Measurements from ENCODE around the gene WWOX.

WWOX gene

GRCh38 chr16:78900966-78901365 is 801.5 kb downstream of the WWOX start:
- DNase-seq (ENCODE audit: extremely low read depth, low read depth): no peak
- TF ChIP-seq, protein P1, sequence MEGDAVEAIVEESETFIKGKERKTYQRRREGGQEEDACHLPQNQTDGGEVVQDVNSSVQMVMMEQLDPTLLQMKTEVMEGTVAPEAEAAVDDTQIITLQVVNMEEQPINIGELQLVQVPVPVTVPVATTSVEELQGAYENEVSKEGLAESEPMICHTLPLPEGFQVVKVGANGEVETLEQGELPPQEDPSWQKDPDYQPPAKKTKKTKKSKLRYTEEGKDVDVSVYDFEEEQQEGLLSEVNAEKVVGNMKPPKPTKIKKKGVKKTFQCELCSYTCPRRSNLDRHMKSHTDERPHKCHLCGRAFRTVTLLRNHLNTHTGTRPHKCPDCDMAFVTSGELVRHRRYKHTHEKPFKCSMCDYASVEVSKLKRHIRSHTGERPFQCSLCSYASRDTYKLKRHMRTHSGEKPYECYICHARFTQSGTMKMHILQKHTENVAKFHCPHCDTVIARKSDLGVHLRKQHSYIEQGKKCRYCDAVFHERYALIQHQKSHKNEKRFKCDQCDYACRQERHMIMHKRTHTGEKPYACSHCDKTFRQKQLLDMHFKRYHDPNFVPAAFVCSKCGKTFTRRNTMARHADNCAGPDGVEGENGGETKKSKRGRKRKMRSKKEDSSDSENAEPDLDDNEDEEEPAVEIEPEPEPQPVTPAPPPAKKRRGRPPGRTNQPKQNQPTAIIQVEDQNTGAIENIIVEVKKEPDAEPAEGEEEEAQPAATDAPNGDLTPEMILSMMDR (IDR thresholded peaks at IDR 0.05; ENCODE audit: low read depth, low read length): no peak

GRCh38 chr16:78902321-78902720 is 802.9 kb downstream of the WWOX start:
- TF ChIP-seq, protein P1 (IDR thresholded peaks at IDR 0.05; ENCODE audit: low read depth, low read length): no peak
- no peak for DNase-seq (ENCODE audit: extremely low read depth, low read depth)

DNA sequence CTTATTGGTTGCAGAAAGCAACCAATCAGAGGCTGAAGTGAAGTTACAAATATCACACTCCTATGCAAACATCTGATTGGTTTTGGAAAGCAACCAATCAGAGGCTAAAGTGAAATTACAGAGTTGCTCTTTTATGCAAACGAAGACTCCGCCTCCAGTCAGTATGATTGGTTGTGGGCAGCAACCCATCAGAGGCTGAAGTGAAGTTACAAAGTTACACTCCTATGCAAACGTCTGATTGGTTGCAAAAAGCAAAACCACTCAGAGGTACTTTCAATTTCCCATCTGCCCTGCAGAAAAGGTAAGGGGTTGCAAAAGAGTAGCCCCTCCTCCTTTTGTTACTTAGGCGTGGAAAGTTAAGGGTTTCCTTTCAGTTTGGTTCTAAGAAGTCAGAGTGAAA is 803.8 kb downstream of the WWOX start:
- no peak for DNase-seq (ENCODE audit: extremely low read depth, low read depth)
- TF ChIP-seq, protein P1 (IDR thresholded peaks at IDR 0.05; ENCODE audit: low read depth, low read length): no peak

DNA sequence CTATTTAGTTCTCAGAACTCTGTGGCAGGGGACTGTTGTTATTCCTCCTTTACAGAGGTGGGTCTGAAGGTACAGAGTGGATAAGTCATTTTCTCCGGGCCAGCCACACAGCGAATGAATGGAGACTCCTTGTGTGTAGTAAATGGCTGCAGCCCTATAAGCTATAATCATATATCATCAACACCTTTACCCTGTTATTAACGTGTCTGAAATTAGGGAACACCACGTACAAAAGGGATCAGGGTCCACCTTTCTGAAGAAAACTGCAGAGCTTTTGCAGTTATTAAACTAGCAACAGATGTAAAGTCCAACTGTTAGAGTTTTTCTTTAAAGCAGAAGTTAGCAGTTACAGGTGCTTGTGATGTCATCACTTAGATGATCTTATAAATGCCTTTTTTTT is 804.4 kb downstream of the WWOX start:
- DNase-seq (ENCODE audit: extremely low read depth, low read depth): no peak
- TF ChIP-seq, protein P1 (IDR thresholded peaks at IDR 0.05; ENCODE audit: low read depth, low read length): no peak

DNA sequence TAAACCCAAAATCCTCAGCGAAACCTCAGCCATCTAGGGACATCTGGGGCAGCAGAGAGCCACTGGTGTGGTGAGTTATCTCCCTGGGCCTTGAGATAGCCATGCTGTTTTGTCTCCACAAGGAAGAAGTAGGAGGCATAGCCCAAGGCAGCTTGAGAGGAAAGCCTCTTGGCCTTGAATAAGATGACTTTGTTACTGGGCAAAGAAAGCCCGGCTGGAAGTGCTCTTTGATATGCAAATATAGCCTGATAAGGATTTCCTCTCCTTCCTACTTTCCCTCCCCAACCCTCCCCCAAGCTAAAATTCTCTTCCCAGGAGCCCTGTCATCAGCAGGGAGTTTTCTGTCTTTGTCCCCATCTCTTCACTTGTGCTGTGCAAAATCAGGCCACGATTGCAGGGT is 806.7 kb downstream of the WWOX start:
- DNase-seq (ENCODE audit: extremely low read depth, low read depth): no peak
- TF ChIP-seq, protein P1 (IDR thresholded peaks at IDR 0.05; ENCODE audit: low read depth, low read length): no peak

DNA sequence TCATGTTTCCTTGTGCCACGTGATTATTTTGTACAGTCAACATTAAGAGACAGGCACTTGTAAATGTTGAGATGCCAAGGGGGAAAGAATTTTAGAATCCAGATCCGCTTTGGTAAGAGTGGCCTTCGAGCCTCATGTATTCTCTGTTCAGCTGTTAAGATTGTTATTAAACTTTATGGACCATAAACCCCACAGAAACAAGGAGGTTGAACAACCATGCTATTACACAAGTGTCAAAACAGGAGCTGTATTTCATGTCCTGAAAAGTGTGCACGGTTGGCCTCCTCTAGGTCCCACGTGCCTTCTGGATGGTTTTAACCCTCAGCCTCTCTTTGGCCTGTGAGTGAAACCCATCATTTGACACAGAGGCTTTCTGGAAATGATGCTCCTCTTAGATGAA is 809.8 kb downstream of the WWOX start:
- no peak for DNase-seq (ENCODE audit: extremely low read depth, low read depth)
- TF ChIP-seq, protein P1 (IDR thresholded peaks at IDR 0.05; ENCODE audit: low read depth, low read length): no peak

DNA sequence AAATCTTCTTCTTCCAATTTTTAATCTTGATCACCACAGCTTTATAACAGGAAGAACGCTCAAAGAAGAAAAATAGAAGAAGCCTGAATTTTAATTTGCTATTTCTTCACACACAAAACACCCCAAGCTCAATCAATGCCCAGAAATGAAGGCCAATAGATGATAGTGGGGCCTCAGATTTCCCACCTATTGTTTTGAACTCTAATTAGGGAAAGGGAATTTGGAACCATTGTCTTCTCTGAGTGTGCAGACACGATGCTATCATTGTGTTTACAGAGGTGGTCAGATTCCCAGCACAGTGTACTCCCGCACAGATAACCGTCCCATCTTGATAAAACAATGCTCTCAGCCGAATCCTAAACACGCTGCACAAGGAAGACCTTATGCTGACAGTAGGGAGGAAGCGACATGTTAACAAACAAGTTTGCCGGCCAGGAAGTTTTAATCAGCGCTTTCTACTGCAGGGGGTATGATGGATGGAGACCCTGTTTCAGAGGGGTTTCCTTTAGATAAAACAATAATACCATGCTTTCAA is 816.4 kb downstream of the WWOX start:
- TF ChIP-seq, protein P1 (IDR thresholded peaks at IDR 0.05; ENCODE audit: low read depth, low read length): no peak
- no peak for DNase-seq (ENCODE audit: extremely low read depth, low read depth)
